ENCODE results near the gene ERGIC2.
"Not testable (repeated sequence)": the region's sequence is repeated elsewhere in the genome, so short reads cannot be mapped to it uniquely, and the experiment has no call there.

Gene ERGIC2

GRCh38 chr12:29398495-29398894 lies 17.5 kb upstream of the ERGIC2 start:
- no peak overlapping the region for H3K4me3 ChIP-seq (ENCODE audit: low read depth, low read length)
- TF ChIP-seq, protein P1, sequence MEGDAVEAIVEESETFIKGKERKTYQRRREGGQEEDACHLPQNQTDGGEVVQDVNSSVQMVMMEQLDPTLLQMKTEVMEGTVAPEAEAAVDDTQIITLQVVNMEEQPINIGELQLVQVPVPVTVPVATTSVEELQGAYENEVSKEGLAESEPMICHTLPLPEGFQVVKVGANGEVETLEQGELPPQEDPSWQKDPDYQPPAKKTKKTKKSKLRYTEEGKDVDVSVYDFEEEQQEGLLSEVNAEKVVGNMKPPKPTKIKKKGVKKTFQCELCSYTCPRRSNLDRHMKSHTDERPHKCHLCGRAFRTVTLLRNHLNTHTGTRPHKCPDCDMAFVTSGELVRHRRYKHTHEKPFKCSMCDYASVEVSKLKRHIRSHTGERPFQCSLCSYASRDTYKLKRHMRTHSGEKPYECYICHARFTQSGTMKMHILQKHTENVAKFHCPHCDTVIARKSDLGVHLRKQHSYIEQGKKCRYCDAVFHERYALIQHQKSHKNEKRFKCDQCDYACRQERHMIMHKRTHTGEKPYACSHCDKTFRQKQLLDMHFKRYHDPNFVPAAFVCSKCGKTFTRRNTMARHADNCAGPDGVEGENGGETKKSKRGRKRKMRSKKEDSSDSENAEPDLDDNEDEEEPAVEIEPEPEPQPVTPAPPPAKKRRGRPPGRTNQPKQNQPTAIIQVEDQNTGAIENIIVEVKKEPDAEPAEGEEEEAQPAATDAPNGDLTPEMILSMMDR (IDR thresholded peaks at IDR 0.05; ENCODE audit: borderline replicate concordance, insufficient read depth, low read depth, low read length) = no peak

- TF ChIP-seq, protein P1 (IDR thresholded peaks at IDR 0.05; ENCODE audit: borderline replicate concordance, insufficient read depth, low read depth, low read length) = no peak
Observed at GRCh38 chr12:29396774-29397173, 15.8 kb upstream of the ERGIC2 start.

DNA sequence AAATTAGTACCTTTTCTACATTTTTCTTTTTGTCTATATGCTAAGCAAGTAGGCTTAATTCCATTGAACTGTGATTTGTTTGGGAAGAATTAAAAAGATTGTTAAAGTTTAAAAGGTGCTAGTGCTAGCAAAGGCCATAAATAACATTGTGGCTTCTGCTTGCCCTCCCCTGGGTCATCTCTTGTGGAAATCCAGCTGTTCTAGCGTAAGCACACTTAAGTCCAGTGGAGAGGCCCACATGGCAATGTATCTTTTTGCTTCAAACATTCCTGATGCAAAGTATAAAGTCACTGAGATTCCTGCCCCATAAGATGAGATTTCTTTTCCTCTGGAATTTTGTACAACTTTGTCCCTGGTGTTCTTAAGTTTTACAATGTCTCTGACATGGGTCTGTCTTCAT lies 14.4 kb upstream of the ERGIC2 start:
- TF ChIP-seq, protein P1 (IDR thresholded peaks at IDR 0.05; ENCODE audit: borderline replicate concordance, insufficient read depth, low read depth, low read length) = no peak
- no peak overlapping the region for H3K4me3 ChIP-seq (ENCODE audit: low read depth, low read length)

More at GRCh38 chr12:29396774-29397173, 15.8 kb upstream of the ERGIC2 start:
- H3K4me3 ChIP-seq (ENCODE audit: low read depth, low read length) = no peak overlapping the region

DNA sequence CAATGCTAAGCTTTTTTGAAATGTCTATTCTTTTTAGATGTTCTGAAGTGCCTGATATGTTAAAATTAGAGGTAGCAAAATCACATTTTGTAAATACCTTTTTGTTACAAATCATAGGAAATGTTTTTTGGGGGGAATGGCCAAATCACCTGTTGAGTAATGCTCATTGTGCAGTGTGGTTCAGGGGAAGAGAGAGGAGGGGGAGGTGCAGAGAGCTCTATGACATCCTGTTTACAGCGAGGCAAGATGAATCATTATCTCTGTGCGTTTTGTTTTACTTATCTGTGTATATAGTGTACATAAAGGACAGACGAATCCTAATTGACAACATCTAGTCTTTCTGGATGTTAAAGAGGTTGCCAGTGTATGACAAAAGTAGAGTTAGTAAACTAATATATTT lies 9.4 kb upstream of the ERGIC2 start:
- not testable (repeated sequence) for H3K4me3 ChIP-seq (ENCODE audit: low read depth, low read length)

- TF ChIP-seq, protein P1 (IDR thresholded peaks at IDR 0.05; ENCODE audit: borderline replicate concordance, insufficient read depth, low read depth, low read length) = no peak
- H3K4me3 ChIP-seq (ENCODE audit: low read depth, low read length) = no peak overlapping the region
Observed at GRCh38 chr12:29389295-29389919, 8.4 kb upstream of the ERGIC2 start.

DNA sequence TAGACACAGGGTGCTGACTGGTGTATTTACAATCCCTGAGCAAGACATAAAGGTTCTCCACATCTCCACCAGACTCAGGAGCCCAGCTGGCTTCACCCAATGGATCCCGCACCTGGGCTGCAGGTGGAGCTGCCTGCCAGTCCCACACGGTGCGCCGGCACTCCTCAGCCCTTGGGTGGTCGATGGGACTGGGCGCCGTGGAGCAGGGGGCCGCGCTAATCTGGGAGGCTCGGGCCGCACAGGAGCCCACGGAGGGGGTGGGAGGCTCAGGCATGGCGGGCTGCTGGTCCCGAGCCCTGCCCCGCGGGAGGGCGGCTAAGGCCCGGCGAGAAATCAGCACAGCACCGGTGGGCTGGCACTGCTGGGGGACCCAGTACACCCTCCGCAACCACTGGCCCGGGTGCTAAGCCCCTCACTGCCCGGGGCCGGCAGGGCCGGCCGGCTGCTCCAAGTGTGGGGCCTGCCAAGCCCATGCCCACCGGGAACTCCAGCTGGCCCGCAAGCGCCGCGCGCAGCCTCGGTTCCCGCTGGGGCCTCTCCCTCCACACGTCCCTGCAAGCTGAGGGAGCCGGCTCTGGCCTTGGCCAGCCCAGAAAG lies 5.2 kb upstream of the ERGIC2 start:
- H3K4me3 ChIP-seq (ENCODE audit: low read depth, low read length) = not testable (repeated sequence)

GRCh38 chr12:29385194-29385593 lies 4.2 kb upstream of the ERGIC2 start:
- H3K4me3 ChIP-seq (ENCODE audit: low read depth, low read length) = not testable (repeated sequence)

GRCh38 chr12:29382251-29382650 lies 1.3 kb upstream of the ERGIC2 start:
- no peak overlapping the region for H3K4me3 ChIP-seq (ENCODE audit: low read depth, low read length)
- TF ChIP-seq, protein P1 (IDR thresholded peaks at IDR 0.05; ENCODE audit: borderline replicate concordance, insufficient read depth, low read depth, low read length) = no peak

DNA sequence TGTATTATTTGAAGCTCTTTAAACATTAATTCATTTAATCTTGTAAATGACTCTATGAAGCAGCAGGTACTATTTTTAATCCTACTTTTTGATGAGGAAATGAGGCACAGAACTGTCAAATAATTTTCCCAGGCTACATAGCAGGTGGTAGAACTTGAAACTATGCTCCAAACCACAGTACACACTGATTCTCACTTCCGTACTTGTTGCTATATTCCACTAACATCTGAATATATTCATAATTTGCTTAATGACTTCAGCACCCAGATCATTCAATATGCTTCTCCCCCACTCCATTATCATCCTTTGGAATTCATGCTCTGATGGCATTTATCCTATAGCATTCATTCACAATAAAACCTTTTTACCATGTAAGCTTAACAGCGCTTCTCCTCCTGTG lies 4.9 kb downstream of the ERGIC2 start:
- H3K4me3 ChIP-seq (ENCODE audit: low read depth, low read length) = no peak overlapping the region
- TF ChIP-seq, protein P1 (IDR thresholded peaks at IDR 0.05; ENCODE audit: borderline replicate concordance, insufficient read depth, low read depth, low read length) = no peak
